ENCODE results near the gene NUCB2. TPM values are rescaled to one million over a fixed set of nuclear protein-coding genes. Genes with fewer than 3 reads are reported as not detected.

NUCB2 gene
- total RNA-seq, 4 donors from 2014 or later = 12.2 to 42.7 (median 17.3) TPM

GRCh38 chr11:17347676-17348075 is 71.1 kb downstream of the NUCB2 start:
- DNase-seq = no peak
- TF ChIP-seq POLR2A (IDR thresholded peaks at IDR 0.05) (no peak), CTCF (IDR thresholded peaks at IDR 0.05) (no peak)
- Histone ChIP-seq H3K36me3 (no peaks in the 10 kb centered on the region), H3K4me3 (no peak overlapping the region), H3K4me1 (peaks cover 0 to 4% (median 2%) of the 10 kb centered on the region in 4 donors), H3K27me3 (no peaks in the 10 kb centered on the region), H3K9me3 (no peaks in the 10 kb centered on the region), H3K27ac (no peak overlapping the region)

DNA sequence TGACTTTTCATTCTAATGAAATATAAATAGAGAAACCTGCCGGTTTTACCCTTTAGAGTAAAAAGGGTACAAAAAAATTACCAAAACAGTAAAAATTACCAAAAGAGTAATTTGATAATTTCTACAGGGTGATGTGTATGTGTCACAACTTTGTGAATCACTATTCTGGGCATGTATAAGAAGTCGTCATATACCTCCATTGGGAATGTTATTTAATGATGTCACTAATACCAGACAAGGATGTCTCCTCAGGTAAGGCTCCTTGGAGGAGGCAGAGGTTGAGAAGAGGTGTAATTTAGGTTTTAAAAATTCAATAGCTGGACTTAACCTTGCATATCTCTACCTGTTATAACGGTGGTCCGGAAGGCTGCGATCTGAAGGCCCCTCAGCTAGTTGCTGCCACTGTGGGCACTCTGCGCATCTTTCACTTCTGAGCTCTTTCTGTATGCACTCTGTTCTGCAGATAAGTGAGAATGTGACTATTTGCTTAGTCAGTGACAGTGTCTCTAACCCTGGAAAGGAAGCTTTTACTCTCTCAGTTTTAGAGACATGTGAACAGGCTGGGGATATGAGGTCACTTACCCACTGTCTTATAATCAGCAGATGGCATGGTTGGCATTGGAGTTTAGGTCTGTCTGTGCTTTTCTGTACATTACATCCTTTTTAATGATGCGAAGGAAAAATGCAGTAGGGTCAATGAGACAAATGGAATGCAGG is 74.1 kb downstream of the NUCB2 start:
- Histone ChIP-seq H3K4me3 (no peak overlapping the region), H3K27me3 (no peaks in the 10 kb centered on the region), H3K4me1 (peaks cover 0 to 10% (median 6%) of the 10 kb centered on the region in 4 donors), H3K36me3 (no peaks in the 10 kb centered on the region), H3K9me3 (no peaks in the 10 kb centered on the region), H3K27ac (no peak overlapping the region)
- TF ChIP-seq POLR2A (IDR thresholded peaks at IDR 0.05) (no peak), CTCF (IDR thresholded peaks at IDR 0.05) (no peak)
- DNase-seq = no peak

DNA sequence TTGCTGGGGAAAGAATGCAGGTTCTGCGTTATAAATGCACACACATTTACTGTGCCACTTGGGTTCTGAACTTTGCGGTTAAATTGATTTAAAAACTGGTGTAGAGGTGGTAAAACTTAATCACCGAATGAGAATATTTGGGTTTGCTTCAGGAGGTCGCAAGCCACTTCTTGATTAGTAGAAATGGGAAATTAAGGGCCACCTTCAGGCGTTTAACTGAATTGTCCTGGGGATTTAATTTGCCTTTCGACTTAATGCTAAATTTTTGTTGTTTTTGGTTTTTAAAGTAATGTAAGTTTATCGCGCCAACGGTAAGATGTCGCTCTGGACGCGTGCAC is 74.6 kb downstream of the NUCB2 start:
- Histone ChIP-seq H3K9me3 (no peaks in the 10 kb centered on the region), H3K36me3 (no peaks in the 10 kb centered on the region), H3K27me3 (no peaks in the 10 kb centered on the region), H3K4me1 (peaks cover 0 to 10% (median 6%) of the 10 kb centered on the region in 4 donors), H3K27ac (peak overlapping the region in 1 of 4 donors; percentile 78), H3K4me3 (peak overlapping the region; percentile 40 to 71 (median 53))
- TF ChIP-seq POLR2A (IDR thresholded peaks at IDR 0.05) = no peak
- peak in 4 of 6 experiments; percentile 3 to 27 (median 13) for TF ChIP-seq CTCF (IDR thresholded peaks at IDR 0.05)
- DNase-seq = no peak

- Histone ChIP-seq H3K9me3 (no peaks in the 10 kb centered on the region), H3K27me3 (no peaks in the 10 kb centered on the region), H3K4me1 (peaks cover 0 to 10% (median 6%) of the 10 kb centered on the region in 4 donors), H3K27ac (peak within 1 kb of the TSS; percentile 50 to 86 (median 66)), H3K36me3 (no peaks in the 10 kb centered on the region), H3K4me3 (peak within 1 kb of the TSS; percentile 40 to 71 (median 53))
- peak; percentile 55 to 65 for TF ChIP-seq POLR2A (IDR thresholded peaks at IDR 0.05)
- TF ChIP-seq CTCF (IDR thresholded peaks at IDR 0.05) = no peak
- DNase-seq = peak; percentile 49 to 92 (median 89)
Measured at GRCh38 chr11:17351510-17352176, 75.1 kb downstream of the NUCB2 start, which contains the start of gene NCR3LG1. Gene NCR3LG1 (plus strand): TSS chr11:17351800. CDS start chr11:17351970, 170 bp downstream.

GRCh38 chr11:17352950-17353820 is 76.6 kb downstream of the NUCB2 start:
- H3K4me1 ChIP-seq = peaks cover 0 to 10% (median 6%) of the 10 kb centered on the region in 4 donors
- TF ChIP-seq CTCF (IDR thresholded peaks at IDR 0.05) (peak in 1 of 6 experiments; percentile 5), POLR2A (IDR thresholded peaks at IDR 0.05) (peak; percentile 8 to 37)
- H3K36me3 ChIP-seq = no peaks in the 10 kb centered on the region
- peak overlapping the region; percentile 43 to 86 (median 65) for H3K27ac ChIP-seq
- H3K9me3 ChIP-seq = no peaks in the 10 kb centered on the region
- H3K4me3 ChIP-seq = peak overlapping the region; percentile 40 to 71 (median 53)
- peak; percentile 38 to 87 (median 83) for DNase-seq
- H3K27me3 ChIP-seq = no peaks in the 10 kb centered on the region

All from Peyer's patch (tissue), 4 donors.